GF-D8 (cell line): Measurements from ENCODE around the gene SALL2.
A peak's percentile ranks its signal among the peaks of the same experiment; 100 is the strongest.

Source experiments
- DNase-seq: peaks from one replicate; lab custom pipeline; 2025; lab: John Stamatoyannopoulos, UW

Gene SALL2

DNA sequence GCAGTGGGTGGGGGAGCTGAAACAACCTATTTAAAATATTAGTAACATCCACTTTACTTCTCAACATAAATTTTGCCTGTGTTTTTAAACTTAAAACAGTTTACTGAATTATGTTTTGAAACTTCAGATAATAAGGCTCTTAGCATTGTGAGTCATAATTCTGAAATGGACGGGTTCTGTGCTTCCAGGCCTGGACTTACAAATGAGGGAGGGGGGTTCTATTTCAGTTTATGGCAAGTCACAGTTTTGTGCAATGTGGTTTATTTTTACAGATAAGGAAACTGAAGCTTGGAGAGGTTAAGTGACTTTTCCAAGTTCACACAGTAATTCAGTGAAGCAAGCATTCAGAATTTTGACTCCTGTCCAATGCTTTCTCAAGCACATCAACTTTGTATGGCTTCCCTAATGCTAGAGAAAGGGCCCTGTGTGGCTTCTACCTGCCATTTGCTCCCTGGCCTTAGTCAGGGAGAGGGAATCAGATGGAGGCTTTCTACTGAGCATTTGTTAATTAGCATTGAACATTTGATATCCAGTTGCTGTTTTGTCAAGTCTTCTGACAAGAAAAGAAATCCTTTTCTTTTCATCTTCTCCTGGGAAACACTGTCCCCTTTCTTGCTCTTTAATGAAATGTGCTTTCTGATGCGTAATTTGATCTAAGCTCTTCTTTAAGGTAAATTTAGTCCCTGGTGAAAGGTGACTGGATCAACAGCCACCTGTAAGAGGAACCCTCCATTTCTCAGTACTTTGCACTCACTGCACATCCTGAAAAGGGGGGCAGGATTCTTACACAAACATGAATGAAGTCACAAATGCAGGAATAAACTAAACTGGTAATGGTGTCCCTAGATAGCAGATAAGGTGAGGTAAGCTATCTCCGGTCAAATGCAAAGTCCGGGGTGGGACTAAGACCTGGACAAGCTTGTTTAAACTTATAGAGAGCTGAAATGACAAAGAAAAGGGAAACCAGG, 2.5 kb upstream of the SALL2 start:
- DNase-seq, result no peak

DNA sequence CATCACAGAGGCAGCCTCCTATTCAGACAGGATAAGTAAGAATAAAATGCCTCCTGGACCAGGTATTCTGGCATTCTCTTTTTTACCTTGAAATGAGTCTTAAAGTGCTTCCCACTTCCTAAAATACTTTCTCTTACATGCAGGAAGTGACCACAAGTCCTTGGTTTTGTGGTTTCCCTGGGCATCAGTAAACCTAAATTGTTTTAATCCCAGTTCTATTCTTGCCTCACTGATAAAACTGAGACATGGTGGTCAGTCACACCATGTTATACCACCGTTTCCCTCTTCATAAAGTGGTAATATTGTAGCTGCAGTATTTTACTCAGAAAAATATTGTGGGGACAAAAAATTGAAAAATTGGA, 1.2 kb upstream of the SALL2 start:
- no peak for DNase-seq

GRCh38 chr14:21526672-21527317, 649 bp upstream of the SALL2 start:
- DNase-seq, result no peak

GRCh38 chr14:21525571-21525961, 580 bp downstream of the SALL2 start:
- no peak for DNase-seq

- no peak for DNase-seq
Measured at GRCh38 chr14:21524575-21525490, 1.3 kb downstream of the SALL2 start.

DNA sequence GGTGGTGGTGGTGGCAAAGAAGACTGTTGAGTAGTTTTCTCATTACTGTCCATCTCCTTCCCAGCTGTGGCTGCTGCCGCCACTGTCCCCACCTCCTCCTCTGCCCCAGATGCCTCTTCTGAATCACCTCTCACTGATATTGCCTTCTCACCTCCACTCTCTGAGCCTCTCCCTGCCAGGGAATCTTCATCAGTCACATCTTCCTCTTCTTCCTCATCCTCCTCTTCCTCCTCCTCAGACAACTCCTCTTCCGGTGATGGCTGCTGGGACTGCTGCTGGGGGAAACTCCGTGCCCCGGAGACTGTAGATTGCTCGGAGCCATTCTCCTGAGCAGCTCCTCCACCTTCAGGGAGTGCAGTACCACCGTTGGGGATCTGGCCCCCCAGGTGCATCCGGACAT, 2.9 kb downstream of the SALL2 start:
- DNase-seq, result no peak

GRCh38 chr14:21521501-21521900, 4.6 kb downstream of the SALL2 start:
- no peak for DNase-seq

DNA sequence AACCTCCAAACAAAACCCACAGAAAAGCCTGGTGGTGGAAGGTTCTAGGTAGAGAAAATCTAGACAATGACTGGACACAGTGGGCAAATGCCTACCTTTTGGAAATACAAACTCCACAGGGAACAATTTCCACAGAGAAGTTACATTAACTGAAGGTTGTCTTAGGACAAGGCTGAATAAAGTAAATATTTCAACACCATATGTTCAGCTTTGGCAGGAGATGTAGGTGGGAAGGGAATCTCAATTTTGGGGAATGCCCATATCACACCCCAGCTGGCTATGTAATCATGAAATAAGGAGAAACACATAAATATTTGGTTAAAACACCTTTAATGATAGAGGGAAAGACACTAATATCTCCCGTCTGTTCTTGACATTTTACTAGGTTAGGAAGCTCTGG, 5.4 kb downstream of the SALL2 start:
- DNase-seq, result no peak

DNA sequence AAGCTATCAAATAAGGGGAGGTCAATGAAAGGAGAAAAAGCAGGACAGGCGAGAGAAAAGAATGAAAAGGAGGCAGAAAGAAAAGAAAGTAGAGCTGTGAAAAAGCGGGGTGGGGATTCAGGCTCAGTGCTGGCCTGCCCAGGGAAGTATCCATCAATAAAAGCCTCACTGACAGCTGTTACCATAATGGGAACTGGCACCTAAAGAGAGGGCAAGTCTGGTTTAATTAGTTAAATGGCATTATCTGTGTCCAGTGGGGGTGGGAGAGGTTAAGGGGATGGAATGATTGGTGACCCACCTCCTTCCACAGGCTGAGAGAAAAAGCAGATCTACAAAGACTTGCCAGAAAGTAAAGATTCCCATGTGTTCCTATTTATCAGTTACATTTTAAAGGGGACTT, 7.4 kb downstream of the SALL2 start:
- no peak for DNase-seq

- no peak for DNase-seq
Measured at GRCh38 chr14:21514341-21514740, 11.8 kb downstream of the SALL2 start.

GRCh38 chr14:21510735-21511657, 15.2 kb downstream of the SALL2 start, which contains the start of gene METTL3:
Gene METTL3, minus strand, starts transcription at chr14:21511340. Its CDS starts 117 bp downstream, at chr14:21511223.
- DNase-seq, result peak; percentile 95

DNA sequence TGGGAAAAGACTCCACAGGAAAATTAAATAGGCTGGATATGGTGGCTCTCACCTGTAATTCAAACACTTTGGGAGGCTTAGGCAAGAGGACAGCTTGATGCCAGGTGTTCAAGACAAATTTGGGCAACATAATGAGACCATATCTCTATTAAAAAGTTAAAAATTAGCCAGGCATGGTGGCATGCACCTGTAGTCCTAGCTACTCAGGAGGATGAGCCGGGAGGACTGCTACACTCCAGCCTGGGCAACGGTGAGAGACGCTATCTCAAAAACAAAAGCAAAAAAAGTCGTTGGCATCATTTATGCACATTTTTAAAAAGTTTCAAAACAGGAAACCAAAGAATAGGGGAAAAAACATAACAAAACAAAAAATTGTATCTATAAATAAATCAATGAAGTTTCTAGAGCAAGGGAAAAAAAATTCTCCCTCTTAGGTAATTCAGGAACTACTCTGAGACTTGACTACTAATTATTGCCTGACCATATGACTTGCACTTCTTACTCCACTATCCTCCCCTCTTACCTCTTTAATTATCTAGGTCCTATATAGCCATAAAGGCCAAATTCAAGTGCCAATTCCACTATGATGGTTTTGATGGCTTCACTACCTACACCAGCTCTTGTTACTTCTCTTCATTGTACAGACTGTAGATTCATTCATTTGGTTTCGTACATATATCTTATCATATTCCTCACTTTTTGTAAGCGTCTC, 16.6 kb downstream of the SALL2 start:
- no peak for DNase-seq

DNA sequence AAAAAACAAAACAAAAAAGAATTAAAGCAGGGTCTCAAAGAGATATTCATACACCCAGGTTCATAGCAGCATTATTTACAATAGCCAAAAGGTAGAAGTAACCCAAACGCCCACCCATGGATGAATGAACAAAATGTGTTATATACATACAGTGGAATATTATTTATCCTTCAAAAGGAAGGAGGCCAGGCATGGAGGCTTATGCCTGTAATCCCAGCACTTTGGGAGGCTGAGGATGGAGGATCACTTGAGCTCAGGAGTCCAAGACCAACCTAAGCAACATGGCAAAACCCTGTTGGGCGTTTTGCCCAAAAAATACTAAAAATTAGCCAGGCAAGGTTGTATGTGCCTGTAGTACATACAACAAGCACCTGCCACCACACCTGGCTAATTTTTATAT, 19.6 kb downstream of the SALL2 start:
- DNase-seq, result no peak

- no peak for DNase-seq
Measured at GRCh38 chr14:21505012-21505553, 21.1 kb downstream of the SALL2 start.

DNA sequence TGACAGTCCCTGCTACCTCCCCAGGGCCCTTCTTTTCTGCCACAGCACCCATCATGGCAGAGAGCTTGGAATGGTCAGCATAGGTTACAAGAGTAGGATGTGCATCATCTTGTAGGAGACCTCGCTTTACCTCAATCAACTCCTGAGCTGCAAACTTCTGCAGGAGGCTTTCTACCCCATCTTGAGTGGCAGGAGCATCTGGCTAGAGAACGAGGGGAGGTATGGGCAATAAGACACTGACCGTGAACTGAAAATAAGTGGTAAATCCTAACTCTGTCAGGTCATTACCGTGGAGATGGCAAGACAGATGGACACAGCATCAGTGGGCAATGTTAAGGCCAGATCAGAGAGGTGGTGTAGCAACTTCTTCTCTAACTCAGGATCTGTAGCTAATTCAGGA, 22.8 kb downstream of the SALL2 start:
- no peak for DNase-seq

GRCh38 chr14:21501568-21501967, 24.6 kb downstream of the SALL2 start:
- no peak for DNase-seq

- DNase-seq, result no peak
Measured at GRCh38 chr14:21498540-21499526, 27.3 kb downstream of the SALL2 start.

DNA sequence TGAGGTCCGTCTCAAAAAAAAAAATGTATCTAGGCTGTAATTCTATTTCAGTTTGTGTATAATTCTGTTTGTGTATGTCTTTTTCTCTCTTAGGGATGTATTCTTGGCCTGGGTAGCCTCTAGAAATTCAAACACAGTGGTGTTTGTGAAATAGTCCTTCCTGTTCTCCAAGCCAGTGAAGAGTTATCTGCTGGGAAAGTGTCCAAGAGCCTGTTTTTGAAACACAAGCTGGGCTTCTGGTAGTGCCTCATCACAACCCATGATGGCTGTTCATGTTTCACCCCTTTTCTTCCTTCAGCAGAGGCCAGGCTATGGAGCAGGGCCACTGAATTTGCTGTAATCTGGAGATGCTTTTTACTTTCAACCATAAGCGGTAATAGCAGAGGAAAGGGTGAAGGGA, 29.7 kb downstream of the SALL2 start:
- DNase-seq, result no peak
